Karpas-422 (cell line): ENCODE measurements around the gene MCCD1. TPM values are rescaled to one million over a fixed set of nuclear protein-coding genes. Genes with fewer than 3 reads are reported as not detected.
"Not testable (repeated sequence)": the region's sequence is repeated elsewhere in the genome, so short reads cannot be mapped to it uniquely, and the experiment has no call there.

ENCODE experiments used
- DNase-seq: peaks from one replicate; pipeline ENCODE4 v3.0.0-alpha.2; 2015
- H2AFZ ChIP-seq: fragments of 200-600 bp; sonication (generic); 2 replicates; pipeline ENCODE4 v1.6.1; 2014; ENCODE audit warnings: antibody characterized with exemption, low read length, mixed read lengths
- H3K27ac ChIP-seq: fragments of 200-600 bp; sonication (generic); 2 replicates; pipeline ENCODE4 v1.5.1; 2014; ENCODE audit warnings: mild to moderate bottlenecking, low read length, moderate library complexity
- H3K27me3 ChIP-seq: fragments of 200-600 bp; sonication (generic); 2 replicates; pipeline ENCODE4 v1.6.1; 2014; ENCODE audit warnings: low read length, mixed read lengths
- H3K36me3 ChIP-seq: fragments of 200-600 bp; sonication (generic); 2 replicates; pipeline ENCODE4 v1.6.1; 2014; ENCODE audit warnings: low read length, mixed read lengths; ENCODE audit not compliant: insufficient read depth
- H3K4me1 ChIP-seq: fragments of 200-600 bp; sonication (generic); 2 replicates; pipeline ENCODE4 v1.6.1; 2014; ENCODE audit warnings: mild to moderate bottlenecking, low read length, mixed read lengths
- H3K4me2 ChIP-seq: fragments of 200-600 bp; sonication (generic); 2 replicates; pipeline ENCODE4 v1.6.1; 2014; ENCODE audit warnings: low read length, low read depth, mild to moderate bottlenecking; ENCODE audit not compliant: poor library complexity, severe bottlenecking
- H3K4me3 ChIP-seq: fragments of 200-600 bp; sonication (generic); 2 replicates; pipeline ENCODE4 v1.5.1; 2014; ENCODE audit warnings: mild to moderate bottlenecking, antibody characterized with exemption, low read length, mixed read lengths
- H3K79me2 ChIP-seq: fragments of 200-600 bp; sonication (generic); 2 replicates; pipeline ENCODE4 v1.6.1; 2014; ENCODE audit warnings: mild to moderate bottlenecking, low read length, mixed read lengths
- H3K9ac ChIP-seq: fragments of 200-600 bp; sonication (generic); 2 replicates; pipeline ENCODE4 v1.6.0; 2014; ENCODE audit warnings: low read length
- H3K9me2 ChIP-seq: fragments of 200-600 bp; sonication (generic), shearing (Covaris generic); replicated peaks from 2 replicates; pipeline ENCODE4 v1.6.0; 2014; ENCODE audit warnings: mild to moderate bottlenecking, low read length, moderate library complexity; ENCODE audit not compliant: insufficient read depth
- H3K9me3 ChIP-seq: fragments of 300-700, 200-600 bp; sonication (generic); 2 replicates; pipeline ENCODE4 v1.6.1; 2014; ENCODE audit warnings: low read length, mixed read lengths
- H4K20me1 ChIP-seq: fragments of 200-600 bp; sonication (generic); 2 replicates; pipeline ENCODE4 v1.6.1; 2014; ENCODE audit warnings: mild to moderate bottlenecking, antibody characterized with exemption, low read length, low read depth; ENCODE audit not compliant: insufficient read depth
- total RNA-seq: library from RNA; depleted of rRNA; stranded (reverse); fragments of >200 nt; shearing (Covaris generic); gene quantifications from 2 replicates; pipeline ENCODE4 v1.2.3, GENCODE V29; 2014; ENCODE audit warnings: low replicate concordance

MCCD1 gene
- total RNA-seq, 1 experiment from 2014 or later, result not detected

DNA sequence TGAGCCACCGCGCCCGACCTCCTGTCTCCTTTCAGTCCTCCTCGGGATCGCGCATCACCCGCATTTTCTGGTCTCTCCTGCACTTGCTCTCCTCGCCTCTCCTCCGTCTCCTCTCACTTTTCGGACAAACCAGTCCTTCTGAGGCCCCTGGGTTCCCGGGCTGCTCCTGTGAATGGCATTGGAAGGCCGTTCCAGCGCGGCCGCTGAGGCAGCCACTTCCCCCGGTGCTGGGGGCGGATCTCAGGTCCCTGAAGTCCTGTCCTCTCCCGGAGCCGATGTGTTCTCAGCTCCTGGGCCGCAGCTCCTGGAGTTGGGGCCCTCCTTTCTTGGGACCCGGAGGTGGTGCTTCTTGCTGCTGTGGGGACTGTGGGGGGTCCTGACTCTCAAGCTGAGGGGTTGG lies 30.0 kb upstream of the MCCD1 start:
- peaks cover 64% of the 10 kb centered on the region for H3K79me2 ChIP-seq
- no peaks in the 10 kb centered on the region for H4K20me1 ChIP-seq
- H3K9me3 ChIP-seq, result no peaks in the 10 kb centered on the region
- H3K27me3 ChIP-seq, result no peaks in the 10 kb centered on the region
- no peak overlapping the region for H3K9ac ChIP-seq
- no peak overlapping the region for H2AFZ ChIP-seq
- H3K27ac ChIP-seq, result no peak overlapping the region
- H3K36me3 ChIP-seq, result no peaks in the 10 kb centered on the region
- no peaks in the 10 kb centered on the region for H3K9me2 ChIP-seq
- H3K4me1 ChIP-seq, result peaks cover 32% of the 10 kb centered on the region
- H3K4me3 ChIP-seq, result peak overlapping the region; percentile 12; the same call in 1 of the 2 replicates
- DNase-seq, result no peak
- no peak overlapping the region for H3K4me2 ChIP-seq

DNA sequence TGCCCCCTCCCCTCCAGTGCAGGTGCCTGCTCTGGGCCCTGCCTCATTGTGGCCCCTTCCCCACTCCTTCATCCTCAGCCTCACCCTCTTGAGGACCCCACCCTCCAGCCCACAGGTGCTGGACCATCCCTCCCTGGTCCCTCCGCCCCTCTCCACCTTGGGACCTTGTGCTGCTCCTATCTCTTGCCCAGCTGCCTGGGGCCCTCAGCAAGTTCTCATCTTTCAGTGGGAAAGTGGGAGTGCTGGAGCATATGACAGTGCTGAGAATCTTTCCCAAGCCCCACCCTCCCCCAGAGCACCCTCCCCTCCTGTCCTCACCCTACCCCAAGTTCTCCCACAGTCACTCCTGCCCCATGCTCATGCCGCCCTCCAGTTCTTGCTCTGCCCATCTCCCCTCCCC lies 29.1 kb upstream of the MCCD1 start:
- H4K20me1 ChIP-seq, H3K4me2 ChIP-seq, H3K27ac ChIP-seq, H2AFZ ChIP-seq, H3K27me3 ChIP-seq, H3K36me3 ChIP-seq, H3K9me2 ChIP-seq, DNase-seq, H3K9me3 ChIP-seq, H3K9ac ChIP-seq, H3K4me3 ChIP-seq: not testable (repeated sequence)
- Histone ChIP-seq H3K79me2 (peaks cover 69% of the 10 kb centered on the region), H3K4me1 (peaks cover 30% of the 10 kb centered on the region)

DNA sequence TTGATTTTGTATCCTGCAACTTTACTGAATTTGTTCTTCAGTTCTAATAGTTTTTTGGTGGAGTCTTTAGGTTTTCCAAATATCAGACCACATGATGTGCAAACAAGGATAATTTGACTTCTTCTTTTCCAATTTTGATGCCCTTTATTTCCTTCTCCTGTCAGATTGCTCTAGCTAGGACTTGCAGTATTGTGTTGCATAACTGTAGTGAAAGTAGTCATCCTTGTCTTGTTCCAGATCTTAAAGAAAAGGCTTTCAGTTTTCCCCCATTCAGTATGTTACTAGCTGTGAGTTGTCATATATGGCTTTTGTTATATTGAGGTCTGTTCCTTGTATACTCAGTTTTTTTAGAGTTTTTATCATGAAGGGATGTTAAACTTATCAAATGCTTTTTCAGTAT lies 26.2 kb upstream of the MCCD1 start:
- no peak overlapping the region for H3K4me3 ChIP-seq
- peaks cover 7% of the 10 kb centered on the region for H3K4me1 ChIP-seq
- no peaks in the 10 kb centered on the region for H3K9me3 ChIP-seq
- H3K9me2 ChIP-seq, result no peaks in the 10 kb centered on the region
- no peak overlapping the region for H3K4me2 ChIP-seq
- no peaks in the 10 kb centered on the region for H3K27me3 ChIP-seq
- no peak for DNase-seq
- no peak overlapping the region for H3K27ac ChIP-seq
- H3K79me2 ChIP-seq, result peaks cover 58% of the 10 kb centered on the region
- H4K20me1 ChIP-seq, result no peaks in the 10 kb centered on the region
- H3K36me3 ChIP-seq, result no peaks in the 10 kb centered on the region
- H3K9ac ChIP-seq, result no peak overlapping the region
- no peak overlapping the region for H2AFZ ChIP-seq

DNA sequence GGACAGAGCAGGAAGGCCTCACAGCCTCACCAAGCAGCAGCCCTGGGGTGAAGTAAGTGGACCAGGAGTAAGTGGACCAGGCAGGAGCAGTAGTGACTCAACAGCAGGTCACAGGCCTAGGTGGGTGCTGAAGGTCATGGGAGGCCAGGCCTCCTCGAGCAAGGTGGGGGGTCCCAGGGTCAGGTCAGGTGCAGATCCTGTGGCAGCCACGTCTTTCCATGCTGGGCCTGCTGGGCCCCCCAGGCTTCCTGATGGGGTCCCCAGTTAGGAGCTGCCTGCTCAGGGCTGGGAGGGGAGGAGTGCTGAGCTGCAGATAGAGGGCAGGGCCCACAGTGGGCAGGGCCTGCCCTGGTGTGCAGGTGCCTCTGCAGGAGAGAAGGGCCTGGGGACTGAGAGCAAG lies 19.7 kb upstream of the MCCD1 start:
- not testable (repeated sequence) for H3K27ac ChIP-seq, H3K27me3 ChIP-seq, H3K9me2 ChIP-seq, DNase-seq, H3K79me2 ChIP-seq, H4K20me1 ChIP-seq, H2AFZ ChIP-seq, H3K4me1 ChIP-seq, H3K9me3 ChIP-seq, H3K4me2 ChIP-seq, H3K36me3 ChIP-seq, H3K4me3 ChIP-seq, H3K9ac ChIP-seq

DNA sequence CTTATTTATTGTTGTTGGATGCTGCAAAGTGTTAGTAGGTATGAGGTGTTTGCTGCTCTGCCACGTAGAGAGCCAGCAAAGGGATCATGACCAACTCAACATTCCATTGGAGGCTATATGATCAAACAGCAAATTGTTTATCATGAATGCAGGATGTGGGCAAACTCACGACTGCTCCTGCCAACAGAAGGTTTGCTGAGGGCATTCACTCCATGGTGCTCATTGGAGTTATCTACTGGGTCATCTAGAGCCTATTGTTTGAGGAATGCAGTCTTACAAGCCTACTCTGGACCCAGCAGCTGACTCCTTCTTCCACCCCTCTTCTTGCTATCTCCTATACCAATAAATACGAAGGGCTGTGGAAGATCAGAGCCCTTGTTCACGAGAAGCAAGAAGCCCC lies 18.8 kb upstream of the MCCD1 start:
- Histone ChIP-seq H3K4me1 (no peaks in the 10 kb centered on the region), H4K20me1 (no peaks in the 10 kb centered on the region), H3K9me2 (no peaks in the 10 kb centered on the region), H3K36me3 (peaks cover 8% of the 10 kb centered on the region; the same call in 1 of the 2 replicates), H3K9ac (no peak overlapping the region), H3K4me3 (no peak overlapping the region), H3K27ac (no peak overlapping the region), H3K79me2 (no peaks in the 10 kb centered on the region), H3K27me3 (no peaks in the 10 kb centered on the region), H3K4me2 (no peak overlapping the region), H2AFZ (no peak overlapping the region), H3K9me3 (no peaks in the 10 kb centered on the region)
- no peak for DNase-seq

DNA sequence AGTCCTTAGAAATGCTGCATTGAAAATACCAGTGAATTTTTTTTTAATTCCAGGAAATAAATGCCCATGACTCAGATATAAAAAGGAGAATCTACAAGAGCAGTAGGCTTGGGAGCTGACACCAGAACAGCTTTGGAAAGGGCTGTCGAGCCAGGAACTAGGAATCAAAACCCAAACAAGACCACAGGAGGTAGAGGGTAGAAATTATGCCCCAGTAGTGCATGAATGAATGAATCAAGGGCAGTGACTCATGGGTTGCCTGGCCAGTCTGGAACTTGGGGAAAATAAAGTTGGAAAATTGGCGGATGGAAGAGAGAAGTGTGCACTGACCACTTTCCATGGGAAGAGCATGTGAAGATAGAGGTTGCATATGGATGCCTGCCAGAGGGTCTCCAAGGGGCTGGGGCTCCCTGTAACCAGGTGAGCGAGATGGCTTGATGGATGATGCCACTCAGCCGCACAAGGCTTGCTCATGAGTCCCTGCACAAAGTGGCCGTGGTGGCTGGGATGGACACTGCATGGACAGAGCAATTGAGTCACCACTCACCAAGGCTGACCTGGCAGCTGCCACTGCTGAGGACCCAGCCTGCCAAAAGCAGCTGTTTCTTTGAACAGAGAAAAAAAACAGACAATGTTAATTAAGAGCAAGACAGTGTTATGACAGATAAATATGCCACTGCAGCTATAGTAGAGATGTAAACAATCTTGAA lies 15.2 kb upstream of the MCCD1 start:
- DNase-seq, result no peak

DNA sequence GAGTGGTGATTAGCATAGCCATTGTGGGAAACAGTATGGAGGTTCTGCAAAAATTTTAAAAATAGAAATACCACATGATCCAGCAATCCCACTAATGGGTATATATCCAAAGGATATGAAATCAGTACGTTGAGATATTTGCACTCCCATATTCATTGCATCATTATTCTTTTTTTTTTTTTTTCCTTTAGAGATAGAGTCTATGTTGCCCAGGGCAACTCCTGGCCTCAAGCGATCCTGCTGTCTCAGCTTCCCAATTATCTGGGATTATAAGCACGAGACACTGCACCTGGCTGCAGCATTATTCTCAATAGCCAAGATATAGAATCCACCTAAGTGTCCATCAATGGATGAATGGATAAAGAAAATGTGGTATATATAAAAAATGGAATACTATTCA lies 6.9 kb upstream of the MCCD1 start:
- no peaks in the 10 kb centered on the region for H3K9me3 ChIP-seq
- no peak overlapping the region for H3K4me2 ChIP-seq
- H3K9ac ChIP-seq, result no peak overlapping the region
- no peaks in the 10 kb centered on the region for H3K9me2 ChIP-seq
- no peak for DNase-seq
- H3K4me3 ChIP-seq, result no peak overlapping the region
- no peak overlapping the region for H2AFZ ChIP-seq
- no peaks in the 10 kb centered on the region for H3K36me3 ChIP-seq
- H4K20me1 ChIP-seq, result no peaks in the 10 kb centered on the region
- H3K79me2 ChIP-seq, result no peaks in the 10 kb centered on the region
- no peak overlapping the region for H3K27ac ChIP-seq
- no peaks in the 10 kb centered on the region for H3K27me3 ChIP-seq
- H3K4me1 ChIP-seq, result no peaks in the 10 kb centered on the region

More for the DNA sequence above, 15.2 kb upstream of the MCCD1 start:
- Histone ChIP-seq H3K4me3 (no peak overlapping the region), H3K79me2 (no peaks in the 10 kb centered on the region), H3K9ac (no peak overlapping the region), H3K9me2 (no peaks in the 10 kb centered on the region), H2AFZ (no peak overlapping the region), H3K36me3 (peaks cover 8% of the 10 kb centered on the region; the same call in 1 of the 2 replicates), H3K9me3 (no peaks in the 10 kb centered on the region), H4K20me1 (no peaks in the 10 kb centered on the region), H3K4me2 (no peak overlapping the region), H3K27ac (no peak overlapping the region), H3K4me1 (no peaks in the 10 kb centered on the region), H3K27me3 (no peaks in the 10 kb centered on the region)

DNA sequence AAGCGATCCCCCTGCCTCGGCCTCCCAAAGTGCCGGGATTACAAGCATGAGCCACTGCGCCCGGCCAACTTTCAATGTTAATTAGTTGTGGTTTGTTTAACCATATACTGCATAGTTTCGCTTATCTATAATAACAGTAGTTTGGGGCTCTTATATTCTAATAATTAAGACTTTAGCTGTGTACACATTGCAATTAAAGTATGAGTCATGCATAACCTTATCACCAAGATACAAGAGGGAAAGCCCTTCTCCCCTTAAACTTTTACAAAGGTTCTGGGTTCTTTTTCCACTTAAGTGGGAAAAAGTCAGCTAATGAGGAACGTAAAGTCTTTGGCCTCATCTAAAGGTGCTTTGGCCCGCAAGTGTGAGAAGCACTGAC lies 3.2 kb upstream of the MCCD1 start:
- Histone ChIP-seq H3K79me2 (no peaks in the 10 kb centered on the region), H3K4me1 (no peaks in the 10 kb centered on the region), H3K36me3 (peaks cover 8% of the 10 kb centered on the region; the same call in 1 of the 2 replicates), H3K9ac (no peak overlapping the region), H3K27me3 (no peaks in the 10 kb centered on the region), H4K20me1 (0 out of 2 replicates have a peak, but pooled peaks cover 3% of the 10 kb centered on the region), H3K4me3 (no peak overlapping the region), H2AFZ (no peak overlapping the region), H3K27ac (no peak overlapping the region), H3K4me2 (no peak overlapping the region), H3K9me2 (no peaks in the 10 kb centered on the region), H3K9me3 (no peaks in the 10 kb centered on the region)
- DNase-seq, result no peak
